Omental fat pad (tissue), 4 donors: ENCODE measurements around the gene FBXO11. TPM values are rescaled to one million over a fixed set of nuclear protein-coding genes. Genes with fewer than 3 reads are reported as not detected.

Experiments used
- ATAC-seq: fragments of 150-250 bp; one replicate; pipeline ENCODE4 v1.9.1; 2016; ENCODE audit warnings: mild to moderate bottlenecking, moderate library complexity; ENCODE audit not compliant: low FRiP score
- DNase-seq: peaks from one replicate; pipeline ENCODE4 v3.0.0-alpha.2; 2019; ENCODE audit warnings: low spot score
- CTCF ChIP-seq, 3 donors: fragments of 450-650 bp; IDR thresholded peaks; one replicate each; pipeline ENCODE4 v1.5.1; 2016 to 2017; ENCODE audit warnings: antibody characterized with exemption in 3 of 3, mild to moderate bottlenecking in 3 of 3, moderate library complexity in 2 of 3
- small RNA-seq: library from RNA; depleted of rRNA; stranded (forward); fragments of <200 nt; gene quantifications from one replicate; pipeline ENCODE3, GENCODE V24; 2016
- total RNA-seq, 4 donors: library from RNA; depleted of rRNA; stranded (reverse); fragments of >200 nt; gene quantifications; one replicate each; pipeline ENCODE4 v1.1.0, GENCODE V29; 2016

The FBXO11 gene
- total RNA-seq, 4 donors from 2014 or later, result 43.8 to 68.6 (median 56.0) TPM

DNA sequence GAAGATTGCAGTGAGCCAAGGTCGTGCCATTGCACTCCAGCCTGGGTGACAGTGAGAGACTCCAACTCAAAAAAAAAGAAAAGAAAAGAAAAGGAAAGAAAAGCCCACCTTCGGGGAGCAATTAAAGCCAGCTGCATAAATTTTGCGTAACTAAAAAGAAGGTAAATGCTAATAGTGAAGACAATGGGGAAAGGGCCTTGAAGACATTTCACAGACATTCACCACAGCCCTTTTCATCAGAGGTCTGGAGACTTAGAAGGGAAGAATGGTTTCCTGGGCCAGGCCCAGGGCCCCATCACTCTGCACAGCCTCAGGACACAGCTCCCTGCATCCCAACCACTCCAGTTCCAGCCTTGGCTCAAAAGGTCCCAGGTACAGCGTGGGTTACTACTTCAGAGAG is 158.4 kb downstream of the FBXO11 start:
- TF ChIP-seq CTCF (IDR thresholded peaks at IDR 0.05), result no peak
- ATAC-seq (no peak), DNase-seq (no peak)

DNA sequence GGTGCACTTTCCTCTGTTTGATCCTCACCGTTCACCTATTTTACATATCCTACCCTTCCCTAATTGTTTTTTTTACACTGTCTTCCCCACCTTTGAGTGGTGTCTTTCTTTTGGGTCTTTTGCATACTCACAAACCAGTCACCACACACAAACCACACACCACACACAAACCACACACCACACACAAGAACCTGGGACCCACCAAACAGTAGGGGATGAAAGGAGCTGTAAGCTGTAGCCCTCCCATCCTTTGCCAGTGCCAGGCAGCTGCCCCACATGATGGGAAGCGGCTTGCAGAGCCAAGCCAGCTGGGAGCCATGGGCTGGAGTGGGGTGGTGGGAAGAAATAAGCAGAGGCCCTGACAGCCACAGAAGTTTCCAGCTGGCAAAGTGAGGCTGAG is 162.2 kb downstream of the FBXO11 start:
- no peak for DNase-seq
- ATAC-seq, result no peak
- no peak for TF ChIP-seq CTCF (IDR thresholded peaks at IDR 0.05)

- no peak for TF ChIP-seq CTCF (IDR thresholded peaks at IDR 0.05)
- DNase-seq (no peak), ATAC-seq (no peak)
Observed at GRCh38 chr2:47741637-47742036, 164.7 kb downstream of the FBXO11 start.

DNA sequence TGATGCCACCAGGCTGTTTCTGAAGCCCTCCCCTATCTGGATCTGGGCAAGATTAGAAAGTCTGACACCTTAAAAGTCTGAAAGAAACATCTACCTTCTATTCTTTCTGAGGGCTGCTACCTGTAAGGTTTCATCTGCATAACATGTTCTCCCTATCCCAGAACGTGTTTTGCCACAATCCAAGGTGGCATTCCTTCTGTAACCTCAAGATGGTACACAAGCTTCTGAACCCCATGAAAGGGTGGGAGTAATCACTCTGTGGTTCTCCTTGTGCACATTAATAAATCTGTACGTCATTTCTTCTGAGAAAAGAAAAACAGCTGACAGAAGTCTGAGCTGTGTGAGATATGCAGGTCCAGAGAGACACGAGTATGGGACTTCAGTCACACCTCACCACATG is 165.2 kb downstream of the FBXO11 start:
- ATAC-seq (no peak), DNase-seq (no peak)
- TF ChIP-seq CTCF (IDR thresholded peaks at IDR 0.05), result no peak

Small RNA genes within 50 kb of the gene (small RNA-seq; reads per million reads assigned to genes)
- gene RF00026 (not detected), gene RPL36AP15 (not detected)

Other genes with a start within 250 kb of the FBXO11 start
- gene MSH6, start 123.4 kb downstream of the FBXO11 start, total RNA-seq, result 10 to 100 TPM; 26.9 to 36.4 (median 29.4) TPM